Peyer's patch (tissue), 4 donors: ENCODE results near the gene ATP2A2. TPM values are rescaled to one million over a fixed set of nuclear protein-coding genes. Genes with fewer than 3 reads are reported as not detected.

Experiments used
- DNase-seq, 3 donors: peaks; one replicate each; pipeline ENCODE4 v3.0.0-alpha.2; 2017 to 2019
- H3K27ac ChIP-seq, 4 donors: fragments of 200-600 bp; sonication (generic); one replicate each; pipeline ENCODE4 v1.5.1; 2016 to 2019
- H3K27me3 ChIP-seq, 2 donors: fragments of 200-600 bp; sonication (generic); one replicate each; pipeline ENCODE4 v1.5.1; 2019
- H3K36me3 ChIP-seq, 3 donors: fragments of 200-600 bp; sonication (generic); one replicate each; pipeline ENCODE4 v1.5.1; 2016 to 2019
- H3K4me1 ChIP-seq, 4 donors: fragments of 200-600 bp; sonication (generic); one replicate each; pipeline ENCODE4 v1.5.1; 2016 to 2019
- H3K4me3 ChIP-seq, 4 donors: fragments of 200-600 bp; sonication (generic); 1 replicate in 3 of 4; 2 replicates in 1 of 4; pipeline ENCODE4 v1.5.1; 2016 to 2019; ENCODE audit warnings: mild to moderate bottlenecking in 1 of 4
- H3K9me3 ChIP-seq, 4 donors: fragments of 200-600 bp; sonication (generic); one replicate each; pipeline ENCODE4 v1.5.1; 2016 to 2019; ENCODE audit warnings: mild to moderate bottlenecking in 1 of 4
- CTCF ChIP-seq, 6 experiments: fragments of 450-650 bp in 4 of 6; fragments of 200-600 bp in 2 of 6; sonication (generic) in 1 of 6; IDR thresholded peaks; one replicate each; pipeline ENCODE4 v1.5.1; 2017 to 2019; ENCODE audit warnings: antibody characterized with exemption in 6 of 6, mild to moderate bottlenecking in 3 of 6, moderate library complexity in 1 of 6
- POLR2A ChIP-seq, 2 donors: fragments of 450-650 bp; IDR thresholded peaks; one replicate each; pipeline ENCODE4 v1.5.1; 2017; ENCODE audit warnings: antibody characterized with exemption in 2 of 2, mild to moderate bottlenecking in 2 of 2, moderate library complexity in 2 of 2
- total RNA-seq, 4 donors: library from RNA; depleted of rRNA; stranded (reverse); fragments of >200 nt; gene quantifications; one replicate each; pipeline ENCODE4 v1.1.0, GENCODE V29; 2016

The ATP2A2 gene
- total RNA-seq, 4 donors from 2014 or later: 102 to 239 (median 208) TPM

GRCh38 chr12:110262442-110263388 lies 18.3 kb upstream of the ATP2A2 start:
- H3K4me3 ChIP-seq: no peak overlapping the region
- no peaks in the 10 kb centered on the region for H3K9me3 ChIP-seq
- H3K27ac ChIP-seq: no peak overlapping the region
- DNase-seq: no peak
- H3K27me3 ChIP-seq: no peaks in the 10 kb centered on the region
- TF ChIP-seq POLR2A (IDR thresholded peaks at IDR 0.05): no peak
- H3K4me1 ChIP-seq: peaks cover 0 to 13% (median 0%) of the 10 kb centered on the region in 4 donors
- H3K36me3 ChIP-seq: no peaks in the 10 kb centered on the region

- H3K27ac ChIP-seq: peak overlapping the region in 1 of 4 donors; percentile 60
These were observed 14.6 kb upstream of the ATP2A2 start for GRCh38 chr12:110266381-110266960.

GRCh38 chr12:110266980-110267620 lies 13.9 kb upstream of the ATP2A2 start:
- Histone ChIP-seq H3K27ac (peak overlapping the region in 3 of 4 donors; percentile 9 to 60 (median 23)), H3K27me3 (no peaks in the 10 kb centered on the region), H3K4me1 (peaks cover 0 to 25% (median 0%) of the 10 kb centered on the region in 4 donors), H3K36me3 (no peaks in the 10 kb centered on the region), H3K4me3 (no peak overlapping the region), H3K9me3 (no peaks in the 10 kb centered on the region)
- TF ChIP-seq CTCF (IDR thresholded peaks at IDR 0.05) (no peak), POLR2A (IDR thresholded peaks at IDR 0.05) (no peak)
- DNase-seq: peak in 1 of 3 donors; percentile 51

More at GRCh38 chr12:110266381-110266960, 14.6 kb upstream of the ATP2A2 start:
- TF ChIP-seq CTCF (IDR thresholded peaks at IDR 0.05): no peak
- TF ChIP-seq POLR2A (IDR thresholded peaks at IDR 0.05): no peak
- Histone ChIP-seq H3K4me3 (no peak overlapping the region), H3K9me3 (no peaks in the 10 kb centered on the region), H3K36me3 (no peaks in the 10 kb centered on the region), H3K27me3 (no peaks in the 10 kb centered on the region), H3K4me1 (peaks cover 0 to 25% (median 0%) of the 10 kb centered on the region in 4 donors)
- DNase-seq: no peak

GRCh38 chr12:110269622-110270124 lies 11.4 kb upstream of the ATP2A2 start:
- peaks cover 0 to 25% (median 0%) of the 10 kb centered on the region in 4 donors for H3K4me1 ChIP-seq
- TF ChIP-seq POLR2A (IDR thresholded peaks at IDR 0.05): no peak
- no peak for TF ChIP-seq CTCF (IDR thresholded peaks at IDR 0.05)
- H3K27ac ChIP-seq: peak overlapping the region in 2 of 4 donors; percentile 46 to 68
- DNase-seq: no peak
- H3K36me3 ChIP-seq: no peaks in the 10 kb centered on the region
- H3K9me3 ChIP-seq: no peaks in the 10 kb centered on the region
- H3K4me3 ChIP-seq: no peak overlapping the region
- no peaks in the 10 kb centered on the region for H3K27me3 ChIP-seq

GRCh38 chr12:110270125-110270962 lies 10.7 kb upstream of the ATP2A2 start:
- Histone ChIP-seq H3K4me3 (no peak overlapping the region), H3K9me3 (no peaks in the 10 kb centered on the region), H3K27me3 (no peaks in the 10 kb centered on the region), H3K36me3 (no peaks in the 10 kb centered on the region), H3K27ac (peak overlapping the region in 2 of 4 donors; percentile 38 to 68), H3K4me1 (peaks cover 0 to 25% (median 0%) of the 10 kb centered on the region in 4 donors)
- no peak for DNase-seq
- TF ChIP-seq CTCF (IDR thresholded peaks at IDR 0.05): no peak
- no peak for TF ChIP-seq POLR2A (IDR thresholded peaks at IDR 0.05)
